ENCODE results near the gene DNAJC16. TPM values are rescaled to one million over a fixed set of nuclear protein-coding genes. Genes with fewer than 3 reads are reported as not detected.

DNAJC16 gene
- total and polyA plus RNA-seq, 9 of the 15 experiments (the other 6 are each of a cell fraction or from before 2014, with no cell fraction given) = 6.9 to 16.8 (median 12.8) TPM

DNA sequence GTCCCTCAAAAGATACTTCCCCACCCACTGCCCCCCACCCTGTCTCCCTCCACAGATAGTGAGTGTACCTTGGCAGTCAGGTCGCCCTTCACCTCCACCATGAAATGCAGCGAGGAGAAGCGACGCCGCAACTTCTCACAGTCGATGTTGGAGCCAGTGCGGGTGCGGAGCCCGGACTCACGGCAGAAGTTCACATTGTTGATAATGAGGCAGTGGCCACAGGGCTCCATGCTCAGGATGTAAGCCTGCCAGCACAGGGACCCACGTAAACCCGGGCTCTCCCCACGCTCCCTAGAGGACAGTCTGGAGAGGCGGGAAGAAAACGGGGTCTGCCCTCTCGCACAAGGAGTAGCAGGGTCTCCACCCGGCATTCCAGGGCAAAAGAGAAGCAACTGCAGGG, 19.8 kb upstream of the DNAJC16 start (continued):
- TF ChIP-seq, protein P1, sequence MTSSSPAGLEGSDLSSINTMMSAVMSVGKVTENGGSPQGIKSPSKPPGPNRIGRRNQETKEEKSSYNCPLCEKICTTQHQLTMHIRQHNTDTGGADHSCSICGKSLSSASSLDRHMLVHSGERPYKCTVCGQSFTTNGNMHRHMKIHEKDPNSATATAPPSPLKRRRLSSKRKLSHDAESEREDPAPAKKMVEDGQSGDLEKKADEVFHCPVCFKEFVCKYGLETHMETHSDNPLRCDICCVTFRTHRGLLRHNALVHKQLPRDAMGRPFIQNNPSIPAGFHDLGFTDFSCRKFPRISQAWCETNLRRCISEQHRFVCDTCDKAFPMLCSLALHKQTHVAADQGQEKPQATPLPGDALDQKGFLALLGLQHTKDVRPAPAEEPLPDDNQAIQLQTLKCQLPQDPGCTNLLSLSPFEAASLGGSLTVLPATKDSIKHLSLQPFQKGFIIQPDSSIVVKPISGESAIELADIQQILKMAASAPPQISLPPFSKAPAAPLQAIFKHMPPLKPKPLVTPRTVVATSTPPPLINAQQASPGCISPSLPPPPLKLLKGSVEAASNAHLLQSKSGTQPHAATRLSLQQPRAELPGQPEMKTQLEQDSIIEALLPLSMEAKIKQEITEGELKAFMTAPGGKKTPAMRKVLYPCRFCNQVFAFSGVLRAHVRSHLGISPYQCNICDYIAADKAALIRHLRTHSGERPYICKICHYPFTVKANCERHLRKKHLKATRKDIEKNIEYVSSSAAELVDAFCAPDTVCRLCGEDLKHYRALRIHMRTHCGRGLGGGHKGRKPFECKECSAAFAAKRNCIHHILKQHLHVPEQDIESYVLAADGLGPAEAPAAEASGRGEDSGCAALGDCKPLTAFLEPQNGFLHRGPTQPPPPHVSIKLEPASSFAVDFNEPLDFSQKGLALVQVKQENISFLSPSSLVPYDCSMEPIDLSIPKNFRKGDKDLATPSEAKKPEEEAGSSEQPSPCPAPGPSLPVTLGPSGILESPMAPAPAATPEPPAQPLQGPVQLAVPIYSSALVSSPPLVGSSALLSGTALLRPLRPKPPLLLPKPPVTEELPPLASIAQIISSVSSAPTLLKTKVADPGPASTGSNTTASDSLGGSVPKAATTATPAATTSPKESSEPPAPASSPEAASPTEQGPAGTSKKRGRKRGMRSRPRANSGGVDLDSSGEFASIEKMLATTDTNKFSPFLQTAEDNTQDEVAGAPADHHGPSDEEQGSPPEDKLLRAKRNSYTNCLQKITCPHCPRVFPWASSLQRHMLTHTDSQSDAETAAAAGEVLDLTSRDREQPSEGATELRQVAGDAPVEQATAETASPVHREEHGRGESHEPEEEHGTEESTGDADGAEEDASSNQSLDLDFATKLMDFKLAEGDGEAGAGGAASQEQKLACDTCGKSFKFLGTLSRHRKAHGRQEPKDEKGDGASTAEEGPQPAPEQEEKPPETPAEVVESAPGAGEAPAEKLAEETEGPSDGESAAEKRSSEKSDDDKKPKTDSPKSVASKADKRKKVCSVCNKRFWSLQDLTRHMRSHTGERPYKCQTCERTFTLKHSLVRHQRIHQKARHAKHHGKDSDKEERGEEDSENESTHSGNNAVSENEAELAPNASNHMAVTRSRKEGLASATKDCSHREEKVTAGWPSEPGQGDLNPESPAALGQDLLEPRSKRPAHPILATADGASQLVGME (CRISPR knock-in tag; IDR thresholded peaks at IDR 0.05) = no peak
- TF ChIP-seq ZNF124 (CRISPR knock-in tag; IDR thresholded peaks at IDR 0.05) = no peak
- TF ChIP-seq ZNF445 (CRISPR knock-in tag; IDR thresholded peaks at IDR 0.05; ENCODE audit: low read depth) = no peak
- TF ChIP-seq ZNF165 (CRISPR knock-in tag; IDR thresholded peaks at IDR 0.05; ENCODE audit: borderline replicate concordance) = no peak
- no peak for TF ChIP-seq IFI16 (CRISPR knock-in tag; IDR thresholded peaks at IDR 0.05)
- no peak for TF ChIP-seq ZNF316 (IDR thresholded peaks at IDR 0.05)
- TF ChIP-seq PTRF (tag; IDR thresholded peaks at IDR 0.05) = no peak
- no peak for TF ChIP-seq NBN (IDR thresholded peaks at IDR 0.05; ENCODE audit: low read depth)
- TF ChIP-seq WHSC1 (IDR thresholded peaks at IDR 0.05; ENCODE audit: low read length) = no peak
- no peak for TF ChIP-seq MAZ (CRISPR knock-in tag; conservative IDR thresholded peaks at IDR 0.05 in 1 of 2, IDR thresholded peaks at IDR 0.05 in 1 of 2)
- TF ChIP-seq, protein P2, sequence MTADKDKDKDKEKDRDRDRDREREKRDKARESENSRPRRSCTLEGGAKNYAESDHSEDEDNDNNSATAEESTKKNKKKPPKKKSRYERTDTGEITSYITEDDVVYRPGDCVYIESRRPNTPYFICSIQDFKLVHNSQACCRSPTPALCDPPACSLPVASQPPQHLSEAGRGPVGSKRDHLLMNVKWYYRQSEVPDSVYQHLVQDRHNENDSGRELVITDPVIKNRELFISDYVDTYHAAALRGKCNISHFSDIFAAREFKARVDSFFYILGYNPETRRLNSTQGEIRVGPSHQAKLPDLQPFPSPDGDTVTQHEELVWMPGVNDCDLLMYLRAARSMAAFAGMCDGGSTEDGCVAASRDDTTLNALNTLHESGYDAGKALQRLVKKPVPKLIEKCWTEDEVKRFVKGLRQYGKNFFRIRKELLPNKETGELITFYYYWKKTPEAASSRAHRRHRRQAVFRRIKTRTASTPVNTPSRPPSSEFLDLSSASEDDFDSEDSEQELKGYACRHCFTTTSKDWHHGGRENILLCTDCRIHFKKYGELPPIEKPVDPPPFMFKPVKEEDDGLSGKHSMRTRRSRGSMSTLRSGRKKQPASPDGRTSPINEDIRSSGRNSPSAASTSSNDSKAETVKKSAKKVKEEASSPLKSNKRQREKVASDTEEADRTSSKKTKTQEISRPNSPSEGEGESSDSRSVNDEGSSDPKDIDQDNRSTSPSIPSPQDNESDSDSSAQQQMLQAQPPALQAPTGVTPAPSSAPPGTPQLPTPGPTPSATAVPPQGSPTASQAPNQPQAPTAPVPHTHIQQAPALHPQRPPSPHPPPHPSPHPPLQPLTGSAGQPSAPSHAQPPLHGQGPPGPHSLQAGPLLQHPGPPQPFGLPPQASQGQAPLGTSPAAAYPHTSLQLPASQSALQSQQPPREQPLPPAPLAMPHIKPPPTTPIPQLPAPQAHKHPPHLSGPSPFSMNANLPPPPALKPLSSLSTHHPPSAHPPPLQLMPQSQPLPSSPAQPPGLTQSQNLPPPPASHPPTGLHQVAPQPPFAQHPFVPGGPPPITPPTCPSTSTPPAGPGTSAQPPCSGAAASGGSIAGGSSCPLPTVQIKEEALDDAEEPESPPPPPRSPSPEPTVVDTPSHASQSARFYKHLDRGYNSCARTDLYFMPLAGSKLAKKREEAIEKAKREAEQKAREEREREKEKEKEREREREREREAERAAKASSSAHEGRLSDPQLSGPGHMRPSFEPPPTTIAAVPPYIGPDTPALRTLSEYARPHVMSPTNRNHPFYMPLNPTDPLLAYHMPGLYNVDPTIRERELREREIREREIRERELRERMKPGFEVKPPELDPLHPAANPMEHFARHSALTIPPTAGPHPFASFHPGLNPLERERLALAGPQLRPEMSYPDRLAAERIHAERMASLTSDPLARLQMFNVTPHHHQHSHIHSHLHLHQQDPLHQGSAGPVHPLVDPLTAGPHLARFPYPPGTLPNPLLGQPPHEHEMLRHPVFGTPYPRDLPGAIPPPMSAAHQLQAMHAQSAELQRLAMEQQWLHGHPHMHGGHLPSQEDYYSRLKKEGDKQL (CRISPR knock-in tag; IDR thresholded peaks at IDR 0.05; ENCODE audit: borderline replicate concordance) = no peak
- TF ChIP-seq ZNF583 (CRISPR knock-in tag; IDR thresholded peaks at IDR 0.05) = no peak
- no peak for TF ChIP-seq ZNF133 (CRISPR knock-in tag; IDR thresholded peaks at IDR 0.05)

Measured in K562 (cell line).